ENCODE measurements around the gene UGT1A4.
"Not testable (repeated sequence)": the region's sequence is repeated elsewhere in the genome, so short reads cannot be mapped to it uniquely, and the experiment has no call there.

UGT1A4 gene

GRCh38 chr2:233751212-233752009, 32.9 kb downstream of the UGT1A4 start:
- DNase-seq = not testable (repeated sequence)

- DNase-seq = no peak
Measured at GRCh38 chr2:233754872-233755611, 36.5 kb downstream of the UGT1A4 start.

GRCh38 chr2:233756429-233757081, 38.0 kb downstream of the UGT1A4 start:
- no peak for DNase-seq

- no peak for DNase-seq
Measured at GRCh38 chr2:233758141-233758540, 39.6 kb downstream of the UGT1A4 start.

GRCh38 chr2:233758849-233759248, 40.3 kb downstream of the UGT1A4 start:
- DNase-seq = no peak

GRCh38 chr2:233760043-233760442, 41.5 kb downstream of the UGT1A4 start, which contains the start of gene UGT1A1:
Gene UGT1A1 (plus strand): TSS chr2:233760270. CDS start chr2:233760288, 18 bp downstream.
- DNase-seq = no peak

- DNase-seq = no peak
Measured at GRCh38 chr2:233761040-233761769, 42.7 kb downstream of the UGT1A4 start.

GRCh38 chr2:233764264-233764663, 45.7 kb downstream of the UGT1A4 start:
- no peak for DNase-seq

GRCh38 chr2:233764761-233765160, 46.2 kb downstream of the UGT1A4 start:
- DNase-seq = no peak

GRCh38 chr2:233766416-233766815, 47.9 kb downstream of the UGT1A4 start:
- no peak for DNase-seq

- no peak for DNase-seq
Measured at GRCh38 chr2:233768076-233768475, 49.5 kb downstream of the UGT1A4 start.

- no peak for DNase-seq
Measured at GRCh38 chr2:233769260-233769659, 50.7 kb downstream of the UGT1A4 start.

- no peak for DNase-seq
Measured at GRCh38 chr2:233772153-233772552, 53.6 kb downstream of the UGT1A4 start.

- DNase-seq = no peak
Measured at GRCh38 chr2:233772583-233772982, 54.0 kb downstream of the UGT1A4 start.

- no peak for DNase-seq
Measured at GRCh38 chr2:233773854-233774253, 55.3 kb downstream of the UGT1A4 start.

- DNase-seq = no peak
Measured at GRCh38 chr2:233775414-233775813, 56.9 kb downstream of the UGT1A4 start.

GRCh38 chr2:233778030-233778429, 59.5 kb downstream of the UGT1A4 start, which contains the start of gene MROH2A:
Gene MROH2A (plus strand): TSS chr2:233778330. CDS start chr2:233779359, 1,029 bp downstream.
- no peak for DNase-seq

GRCh38 chr2:233779722-233780121, 61.2 kb downstream of the UGT1A4 start:
- no peak for DNase-seq

- no peak for DNase-seq
Measured at GRCh38 chr2:233780771-233781170, 62.2 kb downstream of the UGT1A4 start.

GRCh38 chr2:233789554-233789953, 71.0 kb downstream of the UGT1A4 start:
- no peak for DNase-seq

- no peak for DNase-seq
Measured at GRCh38 chr2:233791151-233791882, 72.8 kb downstream of the UGT1A4 start.

- DNase-seq = no peak
Measured at GRCh38 chr2:233791883-233792329, 73.4 kb downstream of the UGT1A4 start.
